ENCODE results near the gene B9D2.

- TF ChIP-seq CTCF (IDR thresholded peaks at IDR 0.05) (no peak), POLR2A (IDR thresholded peaks at IDR 0.05) (no peak)
Measured at GRCh38 chr19:41332000-41332399, 31.9 kb downstream of the B9D2 start.

Measured in testis (tissue), 2 donors.